ENCODE results near the gene CATSPER1.

The CATSPER1 gene

GRCh38 chr11:66026017-66026529, at the start of gene CATSPER1:
CATSPER1 (minus strand) TSS chr11:66026479; CDS start chr11:66026379, 100 bp downstream.
- no peak for DNase-seq (ENCODE audit: low read depth, low spot score)

DNA sequence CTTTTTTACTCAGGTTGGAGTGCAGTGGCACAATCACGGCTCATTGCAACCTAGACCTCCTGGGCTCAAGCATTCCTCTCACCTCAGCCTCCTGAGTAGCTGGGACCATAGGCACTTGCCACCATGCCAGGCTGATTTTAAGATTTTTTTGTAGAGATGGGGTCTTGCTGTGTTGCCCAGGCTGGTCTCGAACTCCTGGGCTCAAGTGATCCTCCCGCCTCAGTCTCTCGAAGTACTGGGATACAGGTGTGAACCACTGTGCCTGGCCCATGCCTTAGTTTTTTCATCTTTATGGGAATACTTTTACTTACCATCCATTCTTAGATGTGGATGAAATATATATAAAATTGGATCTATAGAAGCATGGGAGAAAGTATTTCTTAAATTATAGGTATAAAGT, 49.0 kb upstream of the CATSPER1 start:
- no peak for DNase-seq (ENCODE audit: low read depth, low spot score)

GRCh38 chr11:66073669-66074068, 47.4 kb upstream of the CATSPER1 start:
- DNase-seq (ENCODE audit: low read depth, low spot score), result no peak

DNA sequence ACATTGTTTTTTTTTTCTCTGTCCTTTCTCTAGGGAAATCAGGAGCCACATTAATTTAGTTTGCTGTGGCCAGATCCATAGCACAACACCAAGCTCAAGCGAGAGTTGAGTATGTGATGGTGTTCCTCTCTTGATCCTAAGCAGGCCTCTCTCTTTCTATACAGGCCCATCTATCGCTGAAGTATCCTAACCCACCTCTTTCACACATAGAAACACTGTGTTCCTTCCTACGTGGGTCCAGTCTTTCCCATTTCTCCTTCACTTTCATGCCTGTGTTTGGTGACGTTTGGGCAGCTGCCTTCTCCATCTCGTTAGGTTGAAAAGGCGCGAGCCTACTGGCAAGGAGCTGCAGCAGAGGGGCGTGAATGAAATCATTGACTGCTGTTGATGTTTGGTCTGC, 46.2 kb upstream of the CATSPER1 start:
- no peak for DNase-seq (ENCODE audit: low read depth, low spot score)

- DNase-seq (ENCODE audit: low read depth, low spot score), result no peak
These were observed 45.8 kb upstream of the CATSPER1 start for GRCh38 chr11:66072081-66072480.

- DNase-seq (ENCODE audit: low read depth, low spot score), result peak; percentile 32
These were observed 45.1 kb upstream of the CATSPER1 start for GRCh38 chr11:66071381-66071801.

GRCh38 chr11:66070604-66071380, 44.5 kb upstream of the CATSPER1 start:
- peak; percentile 30 for DNase-seq (ENCODE audit: low read depth, low spot score)

- DNase-seq (ENCODE audit: low read depth, low spot score), result peak; percentile 88
These were observed 43.7 kb upstream of the CATSPER1 start, which contains the start of gene PACS1 for GRCh38 chr11:66069715-66070603. PACS1 (plus strand) TSS chr11:66070272; CDS start chr11:66070487, 215 bp downstream.

DNA sequence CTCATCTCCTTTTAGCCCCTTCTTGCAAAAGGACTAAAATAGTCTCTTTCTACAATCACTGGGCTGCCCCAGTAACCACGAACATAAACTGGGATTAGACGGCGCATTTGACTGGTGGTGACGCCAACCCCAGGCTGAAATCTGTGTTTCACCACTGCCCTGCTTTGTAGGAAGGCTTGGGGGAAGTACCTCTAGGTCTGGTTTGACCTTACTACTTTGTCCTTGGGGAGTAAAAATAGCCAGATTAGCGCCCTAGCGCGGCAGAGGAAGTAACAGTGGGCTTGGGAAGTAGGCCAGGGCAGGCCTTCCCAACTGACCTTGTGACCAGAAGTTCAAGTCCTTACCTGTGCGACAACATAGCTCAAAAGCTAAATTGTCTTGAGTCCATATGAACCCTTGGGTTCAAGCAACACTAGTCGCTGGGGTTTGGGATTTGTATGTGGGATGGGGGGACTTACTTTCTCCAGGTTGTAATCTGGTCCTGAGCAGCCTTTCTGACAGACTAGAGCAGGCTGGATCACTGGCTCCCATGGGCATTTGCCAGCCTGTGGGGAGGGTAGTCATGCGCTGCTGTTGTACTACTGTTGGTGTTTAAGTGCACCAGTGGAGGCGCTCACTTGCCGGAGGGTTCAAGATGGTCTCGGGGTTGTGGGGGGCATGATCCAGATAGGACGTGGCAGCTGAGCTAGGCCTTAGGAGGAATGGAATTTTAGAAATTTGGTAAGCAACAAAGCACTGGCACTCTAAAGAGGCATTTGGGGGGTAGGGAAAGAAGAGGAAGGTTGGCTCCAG, 42.8 kb upstream of the CATSPER1 start:
- DNase-seq (ENCODE audit: low read depth, low spot score), result no peak

DNA sequence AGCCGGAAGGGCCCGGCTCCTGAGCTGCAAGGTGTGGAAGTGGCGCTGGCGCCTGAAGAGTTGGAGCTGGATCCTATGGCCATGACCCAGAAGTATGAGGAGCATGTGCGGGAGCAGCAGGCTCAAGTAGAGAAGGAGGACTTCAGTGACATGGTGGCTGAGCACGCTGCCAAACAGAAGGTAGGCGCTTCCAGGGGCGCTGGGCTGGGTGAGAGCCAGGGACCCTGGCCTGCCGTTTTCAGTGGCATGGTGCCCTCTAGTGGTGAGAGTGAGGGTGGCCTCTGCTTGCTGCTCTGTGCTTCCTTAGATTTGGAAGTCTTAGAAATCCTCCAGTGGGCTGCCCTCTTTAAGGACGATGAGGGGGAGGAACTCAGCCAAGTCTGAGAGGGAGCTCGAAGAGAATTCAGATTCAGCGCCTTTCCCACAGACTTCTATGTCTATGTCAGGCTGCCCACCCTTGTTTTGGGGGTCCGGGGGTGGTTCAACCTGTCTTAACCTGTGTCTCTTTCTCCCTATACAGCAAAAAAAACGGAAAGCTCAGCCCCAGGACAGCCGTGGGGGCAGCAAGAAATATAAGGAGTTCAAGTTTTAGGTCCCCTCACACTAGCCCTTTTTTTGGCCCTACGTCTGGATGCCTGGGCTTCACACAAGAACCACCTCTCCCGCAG, 42.0 kb upstream of the CATSPER1 start:
- DNase-seq (ENCODE audit: low read depth, low spot score), result peak; percentile 92

DNA sequence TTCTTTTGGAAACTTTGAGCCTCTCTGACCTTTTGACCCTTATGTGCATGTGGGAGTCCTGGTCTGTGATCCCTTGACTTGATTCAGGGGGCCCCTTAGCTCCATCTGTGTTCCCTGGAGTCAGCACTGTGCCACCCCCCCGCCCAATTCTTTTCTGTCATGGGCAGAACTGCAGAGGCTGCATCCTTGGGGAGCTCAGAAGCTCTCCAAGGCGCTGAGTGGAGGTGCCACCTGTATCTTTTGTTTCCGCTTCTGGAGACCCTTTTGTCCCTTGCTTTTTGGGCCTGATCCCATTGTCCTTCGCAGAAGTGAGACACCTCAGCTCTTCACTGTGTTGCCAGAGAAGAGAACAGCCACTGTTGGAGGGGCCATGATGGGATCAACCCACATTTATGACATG, 41.4 kb upstream of the CATSPER1 start:
- DNase-seq (ENCODE audit: low read depth, low spot score), result no peak

GRCh38 chr11:66066751-66067150, 40.5 kb upstream of the CATSPER1 start:
- DNase-seq (ENCODE audit: low read depth, low spot score), result no peak

DNA sequence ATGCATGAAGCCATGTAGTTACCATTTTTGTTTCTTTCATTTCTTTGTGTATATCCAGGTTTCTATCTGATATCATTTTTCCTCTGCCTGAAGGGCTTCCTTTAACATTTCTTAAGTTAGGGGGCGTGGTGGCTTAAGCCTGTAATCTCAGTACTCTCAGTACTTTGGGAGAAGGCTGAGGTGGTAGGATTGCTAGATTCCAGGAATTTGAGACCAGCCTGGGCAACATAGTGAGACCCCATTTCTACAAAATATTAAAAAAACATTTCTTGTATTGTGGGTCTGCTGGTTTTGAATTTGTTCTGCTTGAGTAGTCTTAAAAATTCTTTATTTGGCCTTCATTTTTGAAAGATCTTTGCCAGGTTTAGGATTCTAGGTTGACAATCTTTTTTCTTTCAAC, 38.3 kb upstream of the CATSPER1 start:
- DNase-seq (ENCODE audit: low read depth, low spot score), result no peak

DNA sequence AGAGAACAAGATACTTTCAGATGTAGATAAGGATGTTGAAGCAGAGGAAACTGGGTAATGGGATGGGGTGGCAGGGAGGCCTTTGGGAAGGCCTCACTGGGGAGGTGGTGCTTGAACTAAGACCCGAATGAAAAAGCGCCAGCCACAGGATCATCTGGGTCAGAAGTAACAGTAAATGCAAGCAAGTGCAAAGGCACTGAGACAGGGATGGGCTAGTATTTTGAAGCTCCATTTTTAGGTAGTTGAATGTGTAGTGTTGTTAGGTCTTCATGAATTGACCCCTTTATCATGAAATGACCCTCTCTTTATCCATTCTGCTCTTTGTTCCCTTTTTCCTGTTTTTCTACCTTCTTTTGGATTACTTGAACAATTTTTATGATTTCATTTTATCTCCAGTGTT, 37.6 kb upstream of the CATSPER1 start:
- no peak for DNase-seq (ENCODE audit: low read depth, low spot score)

DNA sequence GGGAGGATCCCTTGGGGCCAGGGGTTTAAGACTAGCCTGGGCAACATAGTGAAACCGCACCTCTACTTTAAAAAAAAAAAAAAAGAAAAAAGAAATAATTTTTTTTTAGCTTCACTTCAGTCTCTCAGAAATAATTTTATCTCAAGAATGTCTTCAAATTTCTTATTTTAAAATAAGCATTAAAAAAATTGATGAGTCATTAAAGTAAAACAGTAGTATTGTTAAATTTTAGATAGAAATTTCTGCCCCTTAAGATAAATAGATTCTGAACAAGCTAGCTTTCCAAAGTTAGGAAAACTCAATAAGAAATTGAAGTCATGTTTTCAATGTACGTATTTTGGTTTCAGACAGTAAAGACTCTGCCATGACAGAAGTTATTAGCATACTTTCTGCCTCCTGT, 36.1 kb upstream of the CATSPER1 start:
- no peak for DNase-seq (ENCODE audit: low read depth, low spot score)

- DNase-seq (ENCODE audit: low read depth, low spot score), result no peak
These were observed 35.0 kb upstream of the CATSPER1 start for GRCh38 chr11:66061268-66061667.

DNA sequence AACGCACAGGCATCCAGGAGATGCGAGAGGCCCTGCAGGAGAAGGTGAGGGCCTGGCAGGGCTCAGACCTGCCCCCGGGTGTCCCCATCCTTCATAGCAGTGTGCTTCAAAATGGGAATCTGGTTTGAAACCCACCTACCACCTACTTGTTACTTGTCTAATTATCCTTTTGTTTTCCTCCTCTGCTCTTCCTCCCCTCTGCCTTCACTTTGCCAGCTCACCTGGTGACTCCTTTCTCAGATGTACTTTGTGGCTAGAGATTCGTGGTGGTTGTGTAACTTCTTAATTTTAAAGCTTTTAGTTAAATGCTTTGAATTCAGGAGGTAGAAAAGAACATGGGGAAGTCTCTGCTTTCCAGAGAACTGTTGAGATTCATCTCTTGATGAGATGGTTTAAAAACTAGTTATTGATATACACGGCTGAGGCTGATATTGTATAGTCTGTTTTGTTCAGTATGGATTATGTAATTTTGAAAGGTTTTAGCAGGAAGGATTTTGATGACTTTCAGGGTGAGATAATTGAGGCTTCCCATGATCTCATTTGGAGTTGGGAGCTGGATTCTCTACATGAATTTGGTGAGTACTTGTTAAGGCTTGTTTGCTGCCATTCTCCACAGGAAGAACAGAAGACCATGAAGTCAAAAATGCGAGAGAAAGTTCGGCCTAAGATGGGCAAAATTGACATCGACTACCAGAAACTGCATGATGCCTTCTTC, 33.8 kb upstream of the CATSPER1 start:
- DNase-seq (ENCODE audit: low read depth, low spot score), result no peak

DNA sequence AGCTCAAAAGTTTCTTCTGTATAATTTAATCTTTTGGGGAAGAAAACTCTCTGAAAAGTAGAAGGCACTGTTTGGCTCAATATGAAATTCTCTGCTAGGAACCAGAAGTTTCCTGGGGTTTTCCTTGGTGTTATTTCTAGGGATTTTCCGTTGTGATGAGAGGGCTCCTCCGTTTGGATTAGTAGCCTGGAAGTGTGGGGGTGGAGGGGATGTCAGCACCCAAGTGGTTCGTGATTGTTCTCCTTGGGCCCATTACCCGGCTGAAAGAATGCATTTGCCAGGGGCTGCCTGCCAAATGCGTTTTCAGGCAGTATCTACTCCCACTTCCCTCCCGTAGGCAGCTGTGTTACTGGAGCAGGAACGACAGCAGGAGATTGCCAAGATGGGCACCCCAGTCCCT, 30.2 kb upstream of the CATSPER1 start:
- DNase-seq (ENCODE audit: low read depth, low spot score), result no peak

DNA sequence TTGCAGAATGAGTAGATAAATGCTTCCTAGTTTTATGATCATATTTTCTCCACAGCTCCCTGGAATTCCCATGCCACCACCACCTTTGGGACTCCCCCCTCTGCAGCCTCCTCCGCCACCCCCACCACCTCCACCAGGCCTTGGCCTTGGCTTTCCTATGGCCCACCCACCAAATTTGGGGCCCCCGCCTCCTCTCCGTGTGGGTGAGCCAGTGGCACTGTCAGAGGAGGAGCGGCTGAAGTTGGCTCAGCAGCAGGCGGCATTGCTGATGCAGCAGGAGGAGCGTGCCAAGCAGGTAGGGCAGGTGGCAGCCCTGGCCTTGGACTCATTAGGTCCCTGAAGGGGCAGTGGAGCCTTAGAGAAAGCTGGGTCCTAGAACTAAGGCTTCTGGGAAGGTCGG, 28.7 kb upstream of the CATSPER1 start:
- no peak for DNase-seq (ENCODE audit: low read depth, low spot score)

DNA sequence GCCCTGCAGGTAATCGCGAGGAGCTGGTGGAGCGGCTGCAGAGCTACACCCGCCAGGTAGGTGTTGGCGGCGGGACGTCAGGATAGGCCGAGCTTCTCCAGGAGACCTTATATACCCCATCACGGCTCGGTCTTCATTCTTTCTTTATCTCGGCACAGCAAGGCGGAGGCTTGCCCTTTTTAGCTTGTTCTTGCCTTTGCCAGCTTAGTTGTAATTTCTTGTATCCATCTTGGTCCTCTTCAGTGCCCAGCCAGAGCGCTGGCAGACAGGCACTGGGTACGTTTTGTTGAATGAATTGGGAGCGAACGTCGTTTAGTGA, 26.3 kb upstream of the CATSPER1 start:
- DNase-seq (ENCODE audit: low read depth, low spot score), result no peak
